Stimulated activated naive CD4-positive, alpha-beta T cell (primary cell): ENCODE results near the gene HOXD1.

Experiments
- DNase-seq, 6 experiments: peaks; one replicate each; lab custom pipeline; 2025; lab: John Stamatoyannopoulos, UW

HOXD1 gene

DNA sequence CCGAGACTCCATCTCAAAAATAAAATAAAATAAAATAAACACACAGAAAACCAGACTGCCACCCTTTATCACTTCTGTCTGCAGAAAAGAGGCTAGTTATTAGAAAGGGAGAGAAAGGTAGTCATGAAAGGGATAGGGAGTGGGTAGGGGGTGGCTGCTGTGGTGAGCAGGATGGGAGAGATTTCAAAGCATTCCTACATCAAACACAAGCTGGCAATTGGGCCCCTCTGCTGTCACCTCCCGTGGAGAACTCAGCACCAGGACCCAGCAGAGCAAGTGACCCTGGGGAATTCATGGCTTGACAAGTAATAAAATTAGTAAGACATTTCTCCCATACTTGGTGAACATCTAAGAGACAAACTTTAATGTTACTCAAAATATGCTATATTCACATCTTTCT lies 3.7 kb upstream of the HOXD1 start:
- DNase-seq: no peak

DNA sequence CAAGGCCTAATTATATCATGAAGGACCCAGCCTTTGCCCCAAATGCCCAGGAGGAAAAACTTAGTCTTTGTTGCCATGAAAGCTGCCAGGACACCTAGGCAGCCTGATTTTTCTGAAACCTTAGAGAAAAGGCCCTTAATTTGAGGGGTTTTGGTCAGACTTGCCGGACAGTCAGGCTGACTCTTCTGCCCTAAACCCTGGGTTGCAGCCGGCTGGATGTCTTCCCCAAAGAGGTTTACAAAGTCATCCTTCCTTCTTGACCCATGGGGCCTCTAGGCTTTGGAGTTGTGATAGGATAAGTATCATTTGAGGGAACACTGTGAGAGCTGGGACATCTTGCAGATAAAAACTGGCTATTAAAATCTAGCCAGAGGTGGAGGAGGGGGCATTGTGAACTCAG lies 2.4 kb upstream of the HOXD1 start:
- no peak for DNase-seq

DNA sequence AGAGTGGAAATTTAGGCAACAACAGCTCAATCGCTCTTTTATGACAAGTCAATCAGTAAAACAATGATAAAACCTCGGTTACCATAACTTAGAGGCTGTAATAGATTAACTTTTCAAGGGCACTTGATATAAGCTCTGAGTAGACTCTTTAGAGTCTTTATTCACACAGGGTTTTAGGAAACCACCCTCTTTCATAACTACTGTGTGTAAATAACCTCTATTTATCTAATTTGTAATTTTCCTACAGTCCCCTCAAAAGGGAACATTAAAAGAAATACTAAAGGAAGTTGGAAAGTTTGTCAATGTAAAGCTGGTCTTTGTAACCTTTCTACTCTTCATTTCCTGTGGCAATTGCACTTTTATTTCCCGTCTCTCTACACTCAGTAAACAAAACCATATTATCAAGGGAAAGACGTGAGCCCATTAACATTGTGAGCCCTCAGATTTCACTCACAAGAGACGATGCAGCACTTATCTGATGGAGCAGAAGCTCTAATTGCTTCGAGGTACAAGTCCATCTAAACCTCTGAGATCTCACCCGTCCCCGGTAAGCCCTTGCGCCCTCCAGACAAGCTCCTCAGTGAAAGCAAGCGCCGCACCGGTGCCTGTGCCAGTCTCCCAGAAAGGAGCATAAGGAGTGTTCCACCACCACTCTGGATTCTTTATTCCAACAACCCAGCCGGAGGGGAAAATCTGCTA lies 1.1 kb upstream of the HOXD1 start:
- DNase-seq: peak in 1 of 6 experiments; percentile 5

DNA sequence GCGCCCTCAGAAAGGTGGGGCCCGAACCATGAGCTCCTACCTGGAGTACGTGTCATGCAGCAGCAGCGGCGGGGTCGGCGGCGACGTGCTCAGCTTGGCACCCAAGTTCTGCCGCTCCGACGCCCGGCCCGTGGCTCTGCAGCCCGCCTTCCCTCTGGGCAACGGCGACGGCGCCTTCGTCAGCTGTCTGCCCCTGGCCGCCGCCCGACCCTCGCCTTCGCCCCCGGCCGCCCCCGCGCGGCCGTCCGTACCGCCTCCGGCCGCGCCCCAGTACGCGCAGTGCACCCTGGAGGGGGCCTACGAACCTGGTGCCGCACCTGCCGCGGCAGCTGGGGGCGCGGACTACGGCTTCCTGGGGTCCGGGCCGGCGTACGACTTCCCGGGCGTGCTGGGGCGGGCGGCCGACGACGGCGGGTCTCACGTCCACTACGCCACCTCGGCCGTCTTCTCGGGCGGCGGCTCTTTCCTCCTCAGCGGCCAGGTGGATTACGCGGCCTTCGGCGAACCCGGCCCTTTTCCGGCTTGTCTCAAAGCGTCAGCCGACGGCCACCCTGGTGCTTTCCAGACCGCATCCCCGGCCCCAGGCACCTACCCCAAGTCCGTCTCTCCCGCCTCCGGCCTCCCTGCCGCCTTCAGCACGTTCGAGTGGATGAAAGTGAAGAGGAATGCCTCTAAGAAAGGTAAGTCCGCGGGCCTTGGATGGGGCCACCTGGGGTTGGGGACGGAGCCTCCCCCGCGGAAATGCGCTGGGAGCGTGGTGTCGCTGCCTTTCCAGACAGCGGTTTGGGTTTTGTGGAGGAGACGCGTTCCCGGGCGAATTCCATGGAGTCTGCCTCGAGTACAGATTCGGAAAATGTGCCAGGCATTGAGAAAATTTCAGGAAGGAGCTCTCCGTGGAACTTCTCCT lies 559 bp downstream of the HOXD1 start:
- DNase-seq: peak in 1 of 6 experiments; percentile 23

DNA sequence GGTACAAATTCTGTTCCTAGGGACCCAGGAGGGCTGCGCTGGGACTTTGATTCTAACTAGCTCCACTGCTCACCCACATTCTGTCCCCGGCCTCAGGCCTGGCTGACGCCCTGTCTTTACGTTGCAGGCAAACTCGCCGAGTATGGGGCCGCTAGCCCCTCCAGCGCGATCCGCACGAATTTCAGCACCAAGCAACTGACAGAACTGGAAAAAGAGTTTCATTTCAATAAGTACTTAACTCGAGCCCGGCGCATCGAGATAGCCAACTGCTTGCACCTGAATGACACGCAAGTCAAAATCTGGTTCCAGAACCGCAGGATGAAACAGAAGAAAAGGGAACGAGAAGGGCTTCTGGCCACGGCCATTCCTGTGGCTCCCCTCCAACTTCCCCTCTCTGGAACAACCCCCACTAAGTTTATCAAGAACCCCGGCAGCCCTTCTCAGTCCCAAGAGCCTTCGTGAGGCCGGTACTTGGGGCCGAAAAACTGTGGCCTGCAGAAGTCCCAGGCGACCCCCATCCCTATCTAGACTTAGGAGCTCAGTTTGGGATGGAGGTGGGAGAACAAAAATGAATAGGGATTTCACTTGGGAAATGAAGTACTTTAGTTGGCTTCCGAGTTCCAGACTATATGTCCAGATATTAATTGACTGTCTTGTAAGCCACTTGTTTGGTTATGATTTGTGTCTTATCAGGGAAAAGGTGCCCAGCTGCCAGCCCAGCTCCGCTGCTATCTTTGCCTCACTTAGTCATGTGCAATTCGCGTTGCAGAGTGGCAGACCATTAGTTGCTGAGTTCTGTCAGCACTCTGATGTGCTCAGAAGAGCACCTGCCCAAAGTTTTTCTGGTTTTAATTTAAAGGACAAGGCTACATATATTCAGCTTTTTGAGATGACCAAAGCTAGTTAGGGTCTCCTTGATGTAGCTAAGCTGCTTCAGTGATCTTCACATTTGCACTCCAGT lies 1.5 kb downstream of the HOXD1 start:
- no peak for DNase-seq

DNA sequence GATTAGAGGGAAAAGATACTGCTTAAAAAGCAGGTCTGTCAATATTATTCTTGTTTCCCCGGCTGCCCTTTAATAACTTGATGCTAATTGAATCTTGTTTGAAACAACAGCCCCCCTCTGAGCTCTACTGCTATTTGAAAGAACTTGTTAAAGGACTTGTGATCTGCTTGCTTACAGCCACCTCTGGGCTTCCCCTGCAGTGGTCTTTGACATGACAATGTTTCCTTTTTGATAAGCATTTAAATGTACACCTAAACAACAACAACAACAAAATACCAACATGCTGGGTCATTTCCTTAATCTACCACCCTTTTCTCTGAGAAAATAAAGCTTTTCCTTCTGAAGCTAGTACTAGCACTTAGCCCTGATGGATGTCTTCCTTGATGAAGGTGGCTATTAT lies 3.9 kb downstream of the HOXD1 start:
- DNase-seq: no peak

DNA sequence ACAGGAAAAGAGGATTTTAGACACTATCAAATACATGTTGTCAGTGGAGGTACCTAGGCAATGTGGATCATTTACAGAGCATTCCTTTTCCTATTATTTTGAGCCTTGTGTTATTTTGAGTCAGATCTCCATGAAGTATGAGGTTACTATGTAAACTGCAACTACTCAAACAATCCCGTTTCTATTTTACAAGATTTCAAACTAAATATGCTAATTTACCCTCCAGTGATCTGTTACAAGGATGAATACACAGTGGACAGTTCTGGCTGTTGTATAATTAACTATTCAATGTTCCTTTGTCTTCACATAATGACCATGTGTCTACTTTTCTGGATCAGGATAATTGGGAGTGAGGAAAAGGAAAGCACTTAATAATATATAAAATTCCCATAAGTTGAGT lies 4.6 kb downstream of the HOXD1 start:
- DNase-seq: no peak

DNA sequence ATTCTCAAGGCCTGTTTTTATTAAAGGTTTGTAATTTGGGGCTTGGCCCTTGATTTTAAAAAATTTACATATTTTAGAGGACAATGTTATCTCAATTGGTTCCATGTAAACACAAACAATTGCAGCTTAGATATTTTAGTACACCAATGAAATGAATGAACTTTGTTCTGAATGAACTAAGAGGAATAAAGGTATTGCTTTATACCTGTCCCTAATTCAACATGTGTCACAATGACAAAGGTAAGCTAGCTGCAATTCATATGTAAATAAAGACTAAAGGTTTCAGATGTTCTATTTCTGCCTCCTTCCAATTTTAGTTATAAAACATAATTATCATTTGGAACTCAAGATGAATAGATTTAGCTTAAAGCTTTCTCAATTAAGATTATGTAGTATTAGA lies 11.4 kb downstream of the HOXD1 start:
- no peak for DNase-seq

DNA sequence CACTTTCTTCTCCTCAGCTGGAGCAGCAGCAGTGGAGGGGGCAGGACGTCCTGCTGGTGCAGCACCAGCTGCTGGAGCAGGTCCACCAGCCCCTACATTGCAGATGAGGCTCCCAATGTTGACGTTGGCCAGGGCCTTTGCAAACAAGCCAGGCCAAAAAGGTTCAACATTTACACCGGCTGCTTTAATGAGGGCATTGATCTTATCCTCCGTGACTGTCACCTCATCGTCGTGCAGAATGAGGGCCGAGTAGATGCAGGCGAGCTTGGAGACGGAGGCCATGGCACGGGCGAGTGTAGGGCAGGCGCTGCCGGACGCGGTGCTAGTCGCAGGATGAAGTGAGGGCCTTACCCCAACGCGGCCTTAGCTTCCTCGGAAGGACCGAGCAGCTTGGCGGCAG lies 12.5 kb downstream of the HOXD1 start:
- DNase-seq: no peak

DNA sequence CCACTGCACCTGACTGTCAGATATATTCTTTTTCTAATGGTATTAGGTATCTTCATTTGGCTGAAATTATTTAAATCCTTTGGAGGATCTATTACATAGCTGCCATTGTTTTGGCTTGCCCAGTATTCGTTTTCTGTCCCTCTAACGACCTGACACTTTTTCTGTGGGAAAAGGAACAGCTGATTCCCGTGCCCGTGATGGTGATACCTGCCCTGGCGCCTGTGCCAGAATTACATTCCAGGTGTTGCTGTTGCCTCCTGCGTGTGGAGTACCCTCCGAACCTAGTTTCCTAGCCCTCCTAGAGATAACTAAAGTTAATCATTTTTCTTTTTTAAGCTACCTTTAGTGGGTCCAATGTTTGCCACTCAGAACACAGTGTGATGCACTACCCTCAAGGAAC lies 14.0 kb downstream of the HOXD1 start:
- no peak for DNase-seq

DNA sequence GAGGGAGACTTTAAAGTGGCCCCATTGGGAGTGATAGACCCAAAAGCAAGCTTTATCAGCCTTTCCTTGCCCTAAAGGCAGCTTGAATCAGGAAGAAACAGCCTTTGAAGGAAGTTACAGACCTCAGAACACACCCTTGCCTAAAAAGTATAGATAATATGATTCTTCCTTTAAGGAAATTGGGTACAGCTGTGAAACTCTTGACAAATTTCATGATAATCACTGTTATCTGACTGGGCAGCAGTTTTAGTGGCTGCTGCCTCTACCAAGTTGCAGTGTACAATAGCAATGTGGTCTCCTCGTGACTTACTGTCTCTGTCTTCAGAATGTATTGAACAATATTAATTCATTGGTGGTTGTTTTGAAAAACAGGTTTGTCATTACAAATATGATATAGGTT lies 16.7 kb downstream of the HOXD1 start:
- DNase-seq: no peak

DNA sequence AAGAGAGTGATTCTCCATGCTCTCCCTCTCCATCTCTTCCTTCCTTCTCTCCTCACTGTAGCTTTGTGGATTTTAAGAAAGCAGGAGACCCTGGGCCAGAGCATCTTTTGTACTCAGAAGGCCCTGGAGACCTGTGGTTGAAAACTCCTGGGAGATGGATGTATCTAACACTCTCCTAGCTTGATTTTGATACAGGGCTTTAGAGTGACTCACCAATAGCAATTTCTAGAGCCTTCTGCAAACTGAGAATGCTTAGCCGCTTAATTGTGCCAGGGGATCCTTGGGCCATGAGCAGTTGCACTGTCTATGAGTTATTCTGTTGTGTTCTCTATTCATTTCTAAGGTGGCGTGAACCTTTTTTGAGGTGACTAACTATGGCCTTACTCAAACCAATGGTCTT lies 17.7 kb downstream of the HOXD1 start:
- no peak for DNase-seq

DNA sequence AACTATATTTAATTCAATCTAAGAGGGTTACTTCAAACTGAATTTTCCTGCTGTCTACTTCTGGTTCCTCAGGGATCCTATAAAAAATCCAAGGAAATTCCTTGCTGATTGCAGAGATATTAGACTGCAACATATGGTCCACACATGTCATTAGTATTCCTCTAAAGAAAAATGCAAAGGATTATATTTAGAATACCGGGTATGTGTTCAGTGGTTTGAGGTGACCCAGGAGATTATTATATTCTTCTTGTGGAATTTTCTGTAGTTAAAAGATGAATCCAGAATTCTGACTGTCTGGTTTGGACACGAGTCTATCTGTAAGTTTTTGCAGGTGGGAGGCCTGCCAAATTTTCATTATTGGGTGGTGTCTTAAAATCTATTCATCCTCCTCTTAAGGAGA lies 18.2 kb downstream of the HOXD1 start:
- no peak for DNase-seq

DNA sequence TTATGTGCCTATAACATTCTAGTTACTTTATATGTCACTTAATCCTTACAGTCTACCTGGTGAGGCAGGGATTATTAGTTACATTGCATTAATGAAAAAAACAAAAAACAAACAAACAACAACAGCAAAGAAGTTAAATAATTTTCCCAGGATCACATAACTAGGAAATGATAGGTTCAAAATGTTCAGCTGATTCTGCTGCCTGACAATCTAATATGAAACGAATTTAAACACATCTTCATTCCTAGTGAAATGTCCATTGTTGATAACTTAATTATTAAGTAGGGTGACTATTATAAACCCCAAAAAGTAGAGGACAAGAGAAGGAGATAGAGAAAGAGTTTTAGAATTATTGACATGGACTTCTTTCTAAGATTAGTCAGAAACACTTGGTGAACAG lies 22.6 kb downstream of the HOXD1 start:
- no peak for DNase-seq

DNA sequence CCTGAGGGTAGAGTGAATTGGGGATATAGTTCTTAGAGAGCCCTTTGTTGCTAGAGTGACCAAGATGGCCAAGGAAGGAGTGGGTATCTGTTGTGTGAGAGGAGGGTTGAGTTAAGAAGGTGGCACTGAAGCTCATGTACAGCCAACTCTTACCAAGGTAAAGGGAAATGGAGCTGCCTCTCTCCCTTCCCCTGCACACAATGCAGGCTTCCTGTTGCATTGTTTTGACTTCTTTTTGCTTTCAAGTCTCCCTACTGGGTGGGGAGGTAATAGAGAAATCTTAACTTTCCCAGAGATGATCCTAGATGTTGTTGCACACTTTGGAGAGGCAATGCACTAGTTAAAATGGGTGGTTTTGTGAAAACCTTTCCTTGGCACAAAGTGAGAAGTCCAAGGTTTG lies 23.8 kb downstream of the HOXD1 start:
- no peak for DNase-seq

DNA sequence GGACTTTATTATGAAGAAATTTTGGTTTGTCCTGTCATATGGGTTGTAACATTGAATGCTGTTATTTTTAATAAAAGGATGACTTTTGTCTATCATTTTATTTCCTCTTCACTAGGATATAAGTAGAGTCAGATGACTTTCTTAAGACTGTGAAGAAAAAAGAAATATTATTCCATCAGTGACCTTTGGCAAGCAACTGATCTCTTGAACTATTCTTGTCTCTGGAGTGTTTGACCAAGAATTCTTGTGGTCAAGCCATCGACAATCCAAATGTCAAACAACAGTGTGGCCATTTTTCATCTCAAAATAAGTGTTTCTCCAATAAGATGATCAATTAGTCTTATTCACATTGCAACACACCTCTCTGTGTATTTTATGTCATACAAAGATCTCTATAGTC lies 24.9 kb downstream of the HOXD1 start:
- no peak for DNase-seq

DNA sequence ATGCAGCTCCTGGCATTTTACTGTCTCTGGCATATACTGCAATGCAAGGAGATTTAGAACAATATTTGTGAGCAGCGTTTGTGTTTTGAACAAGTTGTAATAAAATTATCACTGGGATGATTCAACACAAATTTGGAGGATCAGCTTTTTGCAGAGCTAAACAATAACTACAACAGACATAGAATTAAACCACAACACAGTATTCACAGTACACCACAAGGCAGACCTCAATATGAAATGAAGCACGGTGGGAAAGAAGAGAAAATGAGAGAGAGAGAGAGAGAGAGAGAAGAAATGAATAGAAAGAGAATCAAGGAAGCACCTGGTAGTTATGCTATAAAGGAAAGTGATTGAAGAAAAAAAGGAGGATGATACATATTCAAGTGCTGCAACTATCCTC lies 39.4 kb downstream of the HOXD1 start:
- no peak for DNase-seq

DNA sequence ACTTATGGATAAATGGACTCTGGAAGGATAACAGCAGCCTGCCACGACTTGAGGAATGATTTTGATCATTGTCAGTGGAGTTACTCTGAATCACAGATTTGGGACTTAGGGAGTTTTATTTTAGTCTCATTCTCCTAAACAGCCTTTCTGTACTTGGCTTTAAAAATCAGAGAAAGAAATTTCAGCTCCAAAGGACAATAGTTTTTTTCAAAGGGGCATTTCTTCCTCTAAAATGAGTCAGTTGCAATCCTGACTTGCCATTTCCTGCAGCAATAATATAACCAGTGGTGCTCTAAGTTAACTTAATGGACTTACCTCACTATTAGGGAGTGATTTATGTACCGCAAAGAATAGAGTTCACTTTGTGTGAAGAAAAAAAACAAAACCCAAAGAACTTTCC lies 45.7 kb downstream of the HOXD1 start:
- no peak for DNase-seq

DNA sequence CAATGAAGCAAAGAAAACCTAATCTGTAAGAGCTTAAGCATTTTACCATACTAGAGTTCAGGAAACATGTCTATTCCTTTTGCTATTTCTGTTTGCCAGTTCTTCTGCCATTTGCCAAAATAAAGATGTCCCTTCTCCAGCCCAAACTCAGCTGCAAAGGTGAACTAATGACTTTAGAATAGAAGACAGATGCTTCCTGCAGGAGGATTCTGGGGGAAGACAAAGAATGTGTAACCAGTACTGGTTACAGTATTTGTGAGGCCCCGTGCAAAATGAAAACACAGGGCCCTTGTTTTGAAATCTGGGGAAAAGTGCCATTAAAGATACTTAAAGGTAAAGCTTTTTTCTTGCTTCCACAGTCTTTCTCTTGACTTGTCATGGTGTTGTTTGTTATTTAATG lies 46.5 kb downstream of the HOXD1 start:
- no peak for DNase-seq

DNA sequence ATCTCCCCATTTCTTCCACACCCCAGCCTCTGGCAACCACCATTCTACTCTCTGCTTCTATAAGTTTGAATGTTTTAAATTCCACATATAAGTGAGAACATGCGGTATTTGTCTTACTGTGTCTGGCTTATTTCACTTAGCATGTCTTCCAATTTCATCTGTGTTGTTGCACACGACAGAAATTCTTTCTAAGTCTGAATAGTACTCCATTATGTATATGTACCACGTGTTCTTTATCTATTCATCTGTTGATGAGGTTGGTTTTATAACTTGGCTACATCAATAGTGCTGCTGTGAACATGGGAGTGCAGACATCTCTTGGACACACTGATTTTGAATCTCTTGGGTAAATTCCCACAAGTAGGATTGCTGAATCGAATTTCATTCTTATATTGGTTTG lies 49.0 kb downstream of the HOXD1 start:
- DNase-seq: no peak

DNA sequence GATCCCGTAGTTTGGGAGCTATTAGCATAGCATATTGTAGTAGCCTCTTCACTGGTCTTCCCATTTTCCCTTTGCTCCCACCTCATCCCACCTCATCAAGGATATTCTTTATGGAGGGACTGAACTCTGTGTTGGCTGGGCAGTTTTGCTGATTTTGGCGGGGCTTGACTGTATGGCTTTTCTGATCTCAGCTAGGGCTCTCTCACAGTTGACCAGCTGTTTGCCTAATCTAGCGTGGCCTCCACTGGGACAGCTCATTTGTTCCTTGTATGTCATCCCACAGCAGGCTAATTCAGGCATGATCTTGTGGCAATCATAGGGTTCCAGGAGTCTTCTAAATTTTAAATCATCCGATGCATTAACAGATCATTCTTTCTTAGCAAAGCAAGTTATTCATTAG lies 50.6 kb downstream of the HOXD1 start:
- no peak for DNase-seq

DNA sequence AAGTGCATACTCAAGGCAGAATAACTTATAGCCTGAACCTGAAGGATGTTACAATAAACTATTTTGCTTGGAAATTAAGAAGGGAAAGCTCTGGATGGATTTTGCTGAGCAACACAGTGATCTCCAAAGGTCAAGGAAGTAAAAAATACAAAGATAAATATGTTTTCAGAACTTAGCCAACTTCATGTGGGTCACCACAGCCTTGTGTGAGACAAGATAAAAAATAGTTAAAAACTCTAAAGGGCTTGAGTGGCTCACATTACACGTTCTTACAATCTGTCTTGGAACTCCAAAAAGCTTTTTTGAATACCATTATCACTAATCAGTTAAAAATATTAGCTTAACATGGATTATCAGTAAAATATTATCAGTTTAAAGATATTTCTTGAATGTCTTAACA lies 51.8 kb downstream of the HOXD1 start:
- no peak for DNase-seq
